ENCODE results near the gene PARM1. TPM values are rescaled to one million over a fixed set of nuclear protein-coding genes. Genes with fewer than 3 reads are reported as not detected.

The PARM1 gene
- polyA plus RNA-seq, 1 of the 3 experiments (the other 2 are of a cell fraction) = not detected

- no peaks in the 10 kb centered on the region for H3K79me2 ChIP-seq (ENCODE audit: insufficient read depth)
- no peaks in the 10 kb centered on the region for H4K20me1 ChIP-seq (ENCODE audit: insufficient read depth)
- H3K4me3 ChIP-seq (ENCODE audit: low read depth in 2 of 2, low read length in 1 of 2) = no peak overlapping the region
- H3K9ac ChIP-seq = no peak overlapping the region
- H3K27me3 ChIP-seq (ENCODE audit: insufficient read depth) = no peaks in the 10 kb centered on the region
- no peaks in the 10 kb centered on the region for H3K36me3 ChIP-seq (replicated peaks in 1 of 2; ENCODE audit: control insufficient read depth in 1 of 2, insufficient read depth in 2 of 2, low read length in 1 of 2)
- no peak for DNase-seq
- peaks cover 0 to 4% of the 10 kb centered on the region in 2 experiments; a peak in 1 of 4 replicates for H3K4me1 ChIP-seq (ENCODE audit: control insufficient read depth in 1 of 2, insufficient read depth in 2 of 2, low read depth in 1 of 2, low read length in 1 of 2)
- peak overlapping the region; percentile 21; the same call in 1 of the 2 replicates for H3K4me2 ChIP-seq
- TF ChIP-seq RFX5 (IDR thresholded peaks at IDR 0.05; ENCODE audit: low read length) = no peak
- TF ChIP-seq NRF1 (IDR thresholded peaks at IDR 0.05; ENCODE audit: low read depth, low read length) = no peak
- no peak for TF ChIP-seq USF1 (IDR thresholded peaks at IDR 0.05; ENCODE audit: borderline replicate concordance, low read depth)
- TF ChIP-seq MEF2A (IDR thresholded peaks at IDR 0.05; ENCODE audit: borderline replicate concordance, low read depth) = no peak
- no peak for TF ChIP-seq PBX3 (IDR thresholded peaks at IDR 0.05)
- no peak for TF ChIP-seq YY1 (IDR thresholded peaks at IDR 0.05; ENCODE audit: low read depth)
- TF ChIP-seq ELF1 (IDR thresholded peaks at IDR 0.05) = no peak
- no peak for TF ChIP-seq RXRA (IDR thresholded peaks at IDR 0.05; ENCODE audit: borderline replicate concordance, low read depth)
- no peak for TF ChIP-seq USF2 (IDR thresholded peaks at IDR 0.05; ENCODE audit: borderline replicate concordance, low read depth, low read length)
- TF ChIP-seq GABPA (IDR thresholded peaks at IDR 0.05; ENCODE audit: low read depth) = no peak
- no peak for TF ChIP-seq TAF1 (IDR thresholded peaks at IDR 0.05; ENCODE audit: borderline replicate concordance, low read depth, low read length)
- TF ChIP-seq, protein P1, sequence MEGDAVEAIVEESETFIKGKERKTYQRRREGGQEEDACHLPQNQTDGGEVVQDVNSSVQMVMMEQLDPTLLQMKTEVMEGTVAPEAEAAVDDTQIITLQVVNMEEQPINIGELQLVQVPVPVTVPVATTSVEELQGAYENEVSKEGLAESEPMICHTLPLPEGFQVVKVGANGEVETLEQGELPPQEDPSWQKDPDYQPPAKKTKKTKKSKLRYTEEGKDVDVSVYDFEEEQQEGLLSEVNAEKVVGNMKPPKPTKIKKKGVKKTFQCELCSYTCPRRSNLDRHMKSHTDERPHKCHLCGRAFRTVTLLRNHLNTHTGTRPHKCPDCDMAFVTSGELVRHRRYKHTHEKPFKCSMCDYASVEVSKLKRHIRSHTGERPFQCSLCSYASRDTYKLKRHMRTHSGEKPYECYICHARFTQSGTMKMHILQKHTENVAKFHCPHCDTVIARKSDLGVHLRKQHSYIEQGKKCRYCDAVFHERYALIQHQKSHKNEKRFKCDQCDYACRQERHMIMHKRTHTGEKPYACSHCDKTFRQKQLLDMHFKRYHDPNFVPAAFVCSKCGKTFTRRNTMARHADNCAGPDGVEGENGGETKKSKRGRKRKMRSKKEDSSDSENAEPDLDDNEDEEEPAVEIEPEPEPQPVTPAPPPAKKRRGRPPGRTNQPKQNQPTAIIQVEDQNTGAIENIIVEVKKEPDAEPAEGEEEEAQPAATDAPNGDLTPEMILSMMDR (IDR thresholded peaks at IDR 0.05) = no peak
- TF ChIP-seq EP300 (IDR thresholded peaks at IDR 0.05; ENCODE audit: borderline replicate concordance in 1 of 2, low read depth in 1 of 2, low read length in 1 of 2) = no peak
- CTCF ChIA-PET = interaction anchor here (1.0 to 2.0 kb wide), 3 partner anchors 9 to 11 kb away, joined by 4 to 13 read pairs (median 8); no protein-coding TSS in a partner anchor
- H3K9me3 ChIP-seq = peaks cover 5% of the 10 kb centered on the region; the same call in 1 of the 2 replicates
- no peak overlapping the region for H2AFZ ChIP-seq (ENCODE audit: low read depth)
- H3K9me2 ChIP-seq = no peaks in the 10 kb centered on the region
- H3F3A ChIP-seq (replicated peaks; ENCODE audit: insufficient read depth) = no peaks in the 10 kb centered on the region
- no peak overlapping the region for H3K27ac ChIP-seq (ENCODE audit: low read depth in 2 of 2, low read length in 1 of 2)
- WGBS (ENCODE audit: low lambda C conversion rate) = 8% methylated on average over 2 of the region's 2 CpGs
- POLR2A ChIA-PET = no interaction called here
Observed at GRCh38 chr4:74884266-74884665, 48.6 kb upstream of the PARM1 start.
